HG03432 (cell line): Measurements from ENCODE around the gene TRAPPC5.
A peak's percentile ranks its signal among the peaks of the same experiment; 100 is the strongest.

ENCODE experiments used
- ATAC-seq: cut with Tn5 transposase; IDR thresholded peaks from one replicate; pipeline ENCODE4 v1.9.1; 2021; ENCODE audit warnings: mild to moderate bottlenecking, moderate library complexity; ENCODE audit not compliant: unreplicated experiment

TRAPPC5 gene

DNA sequence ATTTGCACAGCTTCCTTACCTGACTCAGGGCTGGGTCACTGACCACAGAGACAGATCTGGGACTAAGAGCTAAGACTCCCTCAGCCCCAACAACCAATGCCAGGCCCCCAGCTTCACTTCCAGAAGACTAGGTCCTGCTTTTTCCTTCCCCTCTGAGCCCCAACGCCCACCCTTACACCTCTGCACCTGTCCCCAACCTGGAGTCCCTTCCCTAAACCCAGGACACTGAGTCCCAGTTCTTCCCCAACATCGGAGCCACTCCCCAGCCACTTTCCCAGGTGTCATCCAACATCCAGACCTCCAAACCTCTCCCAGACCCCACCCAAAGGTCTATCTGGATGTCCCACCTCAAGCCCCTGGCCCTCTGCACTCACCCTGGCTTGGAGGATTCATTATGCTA is 18.4 kb downstream of the TRAPPC5 start:
- ATAC-seq: no peak

DNA sequence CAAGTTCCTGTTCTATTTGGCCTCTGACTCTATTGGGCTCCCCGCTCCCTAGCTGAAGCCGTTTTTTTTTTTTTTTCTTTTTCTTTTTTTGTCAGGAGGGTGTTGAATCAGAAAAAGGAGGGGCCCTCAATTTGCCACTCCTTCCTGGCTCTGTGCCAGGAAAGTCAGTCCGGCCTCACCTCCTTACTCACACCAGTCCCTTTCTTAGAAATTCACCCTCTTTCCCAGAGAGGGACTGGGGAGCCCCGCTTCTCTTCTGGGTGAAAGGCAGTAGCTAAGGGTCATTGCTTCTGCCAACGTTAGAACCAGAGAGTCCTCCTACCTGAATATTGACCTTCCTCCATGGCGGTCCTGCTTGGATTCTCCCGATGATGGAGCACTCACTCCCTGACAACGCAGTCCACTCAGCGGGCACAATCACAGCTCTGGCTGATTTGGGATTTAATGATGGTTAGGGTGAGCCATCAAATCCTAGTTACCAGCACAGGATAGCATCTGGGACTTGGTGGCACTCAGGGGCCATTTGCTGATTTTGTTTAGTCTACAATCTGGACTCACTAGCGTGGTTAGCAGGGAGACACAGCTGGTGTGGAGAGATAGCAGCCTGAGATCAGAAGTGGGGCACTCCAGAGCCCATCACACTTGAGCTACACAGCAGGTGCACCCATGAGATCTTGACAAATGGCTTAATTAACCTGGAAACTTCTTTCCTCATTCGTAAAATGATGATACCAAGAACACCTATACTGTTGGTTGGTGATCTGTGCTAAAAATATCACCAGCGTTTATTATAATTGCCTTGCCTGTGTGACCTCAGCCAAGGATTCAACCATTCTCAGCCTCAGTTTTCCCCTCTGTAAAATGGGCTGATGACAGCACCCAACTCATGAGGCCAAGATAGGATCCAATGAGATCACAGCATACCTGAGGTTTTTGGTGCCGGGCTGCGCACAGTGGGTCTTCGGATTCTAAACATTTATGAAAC is 19.1 kb downstream of the TRAPPC5 start:
- ATAC-seq: no peak

DNA sequence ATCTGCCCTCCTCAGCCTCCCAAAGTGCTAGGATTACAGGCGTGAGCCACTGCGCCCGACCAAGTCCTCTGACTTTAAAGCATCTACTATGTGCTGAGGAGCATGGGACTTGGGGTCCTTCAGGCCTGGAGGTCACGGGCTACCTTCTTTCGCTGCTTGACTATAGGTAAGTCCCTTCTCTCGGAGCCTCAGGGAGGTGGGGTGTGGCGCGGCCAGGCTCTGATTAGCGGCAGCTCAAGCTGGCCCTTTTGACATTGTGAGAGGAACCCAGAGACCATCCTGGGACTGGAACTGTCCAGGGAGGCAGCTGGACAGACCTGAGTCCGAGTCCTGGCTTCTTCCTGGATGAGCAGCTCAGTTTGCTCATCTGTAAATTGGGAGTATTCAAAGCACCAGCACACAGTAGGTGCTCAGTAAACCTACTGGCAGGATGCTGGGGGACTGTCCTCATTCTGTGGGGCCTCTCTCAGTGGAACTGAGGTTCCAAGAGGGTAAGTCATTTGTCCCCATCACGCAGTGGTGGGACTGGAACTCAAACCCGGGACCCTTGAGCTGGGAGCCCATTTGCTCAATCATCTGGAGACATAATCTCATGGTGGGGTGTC is 20.5 kb downstream of the TRAPPC5 start:
- ATAC-seq: no peak

DNA sequence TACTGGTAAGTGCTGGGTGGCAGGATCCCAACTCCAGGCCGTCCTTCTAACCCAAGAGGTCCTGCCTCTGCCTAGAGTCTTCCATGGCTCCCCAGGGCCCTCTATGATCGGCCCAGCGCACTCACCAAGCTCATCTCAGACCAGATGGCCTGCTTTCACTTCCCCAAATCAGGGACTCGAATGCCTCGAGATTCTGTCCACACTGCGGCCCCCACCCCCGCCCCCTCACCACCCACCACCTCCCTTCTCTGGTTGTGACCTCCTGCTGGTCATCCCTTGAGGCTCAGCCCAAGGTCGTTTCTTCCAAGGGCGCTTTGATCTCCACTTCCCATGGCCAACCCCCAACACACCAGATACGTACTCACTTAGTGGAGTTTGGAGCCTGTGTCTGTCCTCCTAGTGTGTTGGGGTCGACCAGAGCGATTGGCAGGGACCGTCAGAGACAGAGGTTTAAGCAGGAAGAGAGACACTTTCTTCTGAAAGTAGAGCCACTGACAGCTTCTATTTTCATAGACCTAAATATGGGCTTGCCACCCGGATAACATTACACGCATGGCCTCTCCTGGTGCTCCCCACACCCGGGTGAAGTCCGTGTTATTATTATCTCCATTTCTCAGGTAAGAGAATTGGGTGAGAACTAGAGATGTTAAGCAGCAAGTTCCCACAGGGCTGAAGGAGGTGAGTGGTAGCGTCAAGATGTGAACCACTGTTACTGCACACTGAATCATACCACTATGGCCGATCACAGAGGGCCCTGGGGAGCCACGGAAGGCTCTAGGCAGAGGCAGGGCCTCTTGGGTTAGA is 21.2 kb downstream of the TRAPPC5 start, which contains the start of gene FCER2:
TSS of gene FCER2 (minus strand) at position 478 of the 804 bp plus-strand sequence. CDS start 2,371 bp downstream, outside the sequence.
- ATAC-seq: peak; percentile 48

DNA sequence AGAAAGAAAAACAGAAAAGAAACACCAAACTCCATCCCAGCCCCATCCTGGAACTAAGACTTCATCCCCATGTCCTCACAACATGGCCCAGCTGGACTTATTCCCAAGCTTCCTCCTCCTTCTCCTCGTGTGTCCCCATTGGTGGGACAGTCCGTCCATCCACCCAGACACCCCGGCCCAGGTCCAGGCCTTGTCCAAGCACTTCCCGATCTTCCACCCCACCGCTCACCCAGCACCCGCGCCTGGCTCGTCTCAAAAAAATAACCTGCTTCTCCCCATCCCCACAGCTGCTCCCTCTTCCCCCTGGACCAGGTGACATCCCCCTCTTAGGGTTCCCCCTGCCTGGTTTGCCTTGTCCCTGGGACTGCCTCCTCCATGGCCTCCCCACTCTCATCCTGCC is 22.7 kb downstream of the TRAPPC5 start:
- no peak for ATAC-seq

DNA sequence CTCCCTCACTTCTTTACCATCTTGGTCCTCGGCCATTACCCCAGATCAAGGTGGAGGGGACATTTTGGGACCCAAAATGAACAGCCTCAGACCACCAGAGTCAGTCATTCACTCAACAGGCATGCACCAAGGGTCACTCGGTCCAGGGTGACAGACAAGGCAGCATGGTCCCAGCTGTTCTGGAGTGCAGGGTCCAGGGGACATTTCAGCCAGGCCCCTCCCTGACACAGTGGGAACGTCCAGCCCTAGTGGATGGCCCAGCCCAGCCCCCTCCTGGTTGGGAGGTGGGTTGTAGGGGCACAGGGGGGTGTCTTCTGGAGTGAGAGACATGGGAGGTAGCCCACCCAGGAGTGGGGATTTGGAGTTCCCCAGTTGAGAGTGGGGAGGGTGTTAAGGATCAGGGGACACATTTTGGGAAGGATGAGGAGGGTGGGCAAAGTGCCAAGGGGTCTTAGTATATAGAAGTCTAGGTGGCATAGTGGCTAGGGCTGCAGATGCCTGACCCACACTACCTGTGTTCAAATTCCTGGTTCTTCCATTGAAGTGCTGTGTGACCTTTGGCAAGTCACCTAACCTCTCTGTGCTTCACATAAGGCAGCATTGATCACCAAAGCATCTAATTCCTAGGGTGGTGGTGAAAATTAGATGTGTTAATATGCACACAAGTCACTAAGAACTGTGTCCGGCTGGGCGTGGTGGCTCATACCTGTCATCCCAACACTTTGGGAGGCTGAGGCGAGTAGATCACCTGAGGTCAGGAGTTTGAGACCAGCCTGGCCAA is 23.8 kb downstream of the TRAPPC5 start:
- ATAC-seq: no peak

DNA sequence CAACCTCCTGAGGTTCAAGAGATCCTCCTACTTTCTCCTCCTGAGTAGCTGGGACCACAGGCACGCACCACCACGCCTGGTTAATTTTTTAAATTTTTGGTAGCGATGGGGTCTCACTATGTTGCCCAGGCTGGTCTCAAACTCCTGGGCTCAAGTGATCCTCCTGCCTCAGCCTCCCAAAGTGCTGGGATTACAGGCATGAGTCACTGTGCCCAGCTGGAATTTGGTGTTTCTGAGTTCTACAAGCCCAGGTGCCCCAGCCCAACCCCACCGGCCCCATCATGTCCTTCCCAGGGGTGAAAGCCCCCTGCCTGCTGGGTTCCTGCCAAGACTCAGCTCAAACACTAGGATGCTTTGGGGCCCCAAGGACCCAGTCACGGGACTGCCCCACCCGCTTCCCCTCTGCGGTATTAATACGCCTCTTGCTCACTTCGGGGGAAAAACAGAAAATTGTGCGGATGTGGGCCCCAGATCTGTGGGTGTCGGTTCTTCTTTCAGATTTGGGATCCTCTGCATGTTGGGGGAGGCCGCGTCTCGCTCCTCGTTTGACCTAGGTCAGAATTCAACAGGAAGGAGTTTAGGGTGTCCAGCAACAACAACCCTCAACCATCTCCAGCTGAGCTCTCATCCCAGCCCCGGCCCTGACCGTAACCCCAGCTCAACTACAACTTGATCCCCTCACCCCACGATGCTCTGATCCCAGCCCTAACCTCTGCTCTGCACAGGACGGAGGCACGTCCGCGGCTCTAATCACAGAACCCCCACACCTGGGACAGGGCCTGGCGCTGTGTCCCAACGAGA is 25.0 kb downstream of the TRAPPC5 start:
- ATAC-seq: peak; percentile 47

DNA sequence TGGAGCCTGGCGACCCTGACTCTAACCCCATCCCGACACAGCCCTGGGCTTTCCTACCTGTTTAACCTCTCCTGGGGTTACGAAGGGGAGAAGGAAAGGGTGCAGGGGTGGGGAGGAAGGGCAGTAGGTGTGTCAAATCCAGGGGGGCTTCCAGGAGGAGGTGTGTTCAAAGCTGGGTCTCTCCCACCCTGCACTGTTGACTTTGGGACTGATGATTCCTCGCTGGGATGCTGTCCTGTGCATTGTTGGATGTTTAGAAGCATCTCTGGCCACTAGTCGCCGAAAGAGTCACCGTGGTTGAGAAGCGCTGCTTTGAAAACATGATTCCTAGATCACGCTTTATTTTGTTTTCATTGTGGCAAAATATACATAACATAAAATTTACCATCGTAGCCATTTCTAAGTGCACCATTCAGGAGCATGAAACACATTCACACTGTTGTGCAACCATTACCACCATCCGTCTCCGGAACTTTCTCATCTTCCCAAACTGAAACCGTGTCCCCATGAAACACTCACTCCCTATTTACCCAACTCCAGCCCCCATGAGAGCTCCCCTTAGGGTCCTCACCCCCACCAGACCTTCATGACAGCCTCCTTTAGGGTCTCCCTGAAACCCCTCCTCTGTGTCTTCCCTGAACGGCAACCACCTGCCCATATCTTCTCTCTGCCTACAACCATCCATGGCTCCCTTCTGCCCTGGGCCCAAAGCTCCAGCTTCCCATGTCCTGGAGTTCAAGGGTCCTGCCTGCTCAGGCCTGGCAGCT is 25.7 kb downstream of the TRAPPC5 start:
- no peak for ATAC-seq

DNA sequence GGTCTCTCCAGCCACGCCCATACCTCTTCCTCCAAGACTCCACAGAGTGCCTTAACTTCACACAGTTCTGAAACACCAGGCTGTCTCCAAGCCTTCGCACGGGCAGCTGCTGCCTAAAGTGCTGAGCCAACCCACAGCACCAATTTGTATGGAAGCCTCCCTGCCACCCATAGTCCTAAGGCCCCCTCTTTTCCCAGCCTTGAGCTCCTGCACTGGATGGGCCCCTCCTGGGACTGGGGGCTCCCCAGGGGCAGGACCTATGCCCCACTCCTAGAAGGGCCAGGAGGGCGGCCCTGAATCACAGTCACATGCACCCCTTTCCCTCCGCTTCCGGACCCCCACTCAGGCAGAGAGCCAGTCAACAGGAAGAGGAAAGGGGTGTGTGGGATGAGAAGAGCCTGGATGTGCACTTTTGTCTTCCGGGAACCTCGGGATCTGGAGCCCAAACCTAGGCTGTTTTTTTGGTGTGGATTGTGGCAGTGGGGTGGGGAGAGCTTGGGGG is 26.4 kb downstream of the TRAPPC5 start:
- no peak for ATAC-seq

DNA sequence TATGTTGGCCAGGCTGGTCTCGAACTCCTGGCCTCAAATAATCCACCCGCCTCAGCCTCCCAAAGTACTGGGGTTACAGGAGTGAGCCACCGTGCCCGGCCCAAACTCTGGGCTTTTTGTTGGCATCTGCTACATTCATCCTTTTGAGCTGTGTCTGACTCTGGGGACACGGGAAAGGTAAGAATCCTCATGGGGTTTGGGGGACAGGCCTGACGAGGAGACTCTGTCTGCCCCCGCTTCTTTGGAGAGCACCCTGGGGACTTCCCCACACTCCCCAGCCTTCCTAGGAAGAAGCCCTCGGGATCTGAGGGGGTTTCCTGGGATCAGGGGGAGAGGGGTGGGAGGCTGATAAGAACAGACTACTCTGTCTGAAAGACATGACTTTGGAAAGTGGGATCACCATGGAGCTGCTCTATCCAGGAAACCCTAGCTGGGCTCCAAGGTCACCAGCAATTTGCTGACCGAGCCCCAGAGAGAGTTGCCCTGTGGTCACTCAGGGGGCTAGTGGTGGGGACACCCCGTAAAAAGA is 29.4 kb downstream of the TRAPPC5 start:
- ATAC-seq: no peak

DNA sequence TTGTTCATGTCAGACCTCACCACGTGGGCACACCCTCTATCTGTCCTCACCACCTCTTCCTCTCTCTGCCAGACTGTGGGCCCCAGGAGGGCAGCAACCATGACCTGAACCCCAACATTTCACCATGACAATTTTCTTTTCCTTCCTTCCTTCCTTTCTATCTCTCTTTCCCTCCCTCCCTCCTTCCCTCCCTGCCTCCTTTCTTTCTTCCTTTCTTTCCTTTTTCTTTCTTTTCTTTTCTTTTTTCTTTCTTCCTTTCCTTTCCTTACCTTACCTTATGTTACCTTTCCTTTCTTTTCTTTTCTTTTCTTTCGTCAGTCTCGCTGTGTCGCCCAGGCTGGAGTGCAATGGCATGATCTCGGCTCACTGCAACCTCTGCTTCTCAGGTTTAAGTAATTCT is 30.0 kb downstream of the TRAPPC5 start:
- no peak for ATAC-seq

DNA sequence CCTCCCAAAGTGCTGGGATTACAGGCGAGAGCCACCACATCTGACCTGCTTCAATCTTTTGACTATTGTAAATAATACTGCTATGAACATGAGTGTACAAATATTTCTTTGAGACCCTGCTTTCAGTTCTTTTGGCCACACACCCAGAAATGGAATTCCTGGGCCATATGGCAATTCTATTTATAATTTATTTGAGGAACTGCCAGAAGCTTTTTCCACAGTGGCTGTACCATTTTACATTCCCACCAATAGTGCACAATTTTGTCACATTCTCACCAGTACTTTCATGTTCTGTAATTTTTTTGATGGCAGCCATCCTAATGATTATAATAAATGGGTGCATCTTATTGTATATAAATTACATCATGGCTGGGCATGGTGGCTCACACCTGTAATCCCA is 35.0 kb downstream of the TRAPPC5 start:
- no peak for ATAC-seq

DNA sequence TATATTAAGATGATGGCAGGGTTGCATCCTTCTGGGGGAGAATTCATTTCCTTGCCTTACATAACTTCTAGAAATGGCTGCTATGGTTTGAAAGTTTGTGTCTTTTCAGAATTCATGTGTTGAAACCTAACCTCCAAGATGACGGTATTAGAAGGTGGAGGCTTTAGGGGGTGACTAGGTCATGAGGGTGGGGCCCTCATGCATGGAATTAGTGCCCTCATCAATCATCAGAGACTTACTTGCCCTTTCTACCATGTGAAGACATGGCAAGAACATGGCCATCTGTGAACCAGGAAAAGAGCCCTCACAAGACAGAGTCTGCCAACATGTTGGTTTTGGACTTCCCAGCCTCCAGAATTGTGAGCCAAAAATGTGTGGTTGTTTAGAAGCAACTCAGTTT is 36.1 kb downstream of the TRAPPC5 start:
- ATAC-seq: no peak

DNA sequence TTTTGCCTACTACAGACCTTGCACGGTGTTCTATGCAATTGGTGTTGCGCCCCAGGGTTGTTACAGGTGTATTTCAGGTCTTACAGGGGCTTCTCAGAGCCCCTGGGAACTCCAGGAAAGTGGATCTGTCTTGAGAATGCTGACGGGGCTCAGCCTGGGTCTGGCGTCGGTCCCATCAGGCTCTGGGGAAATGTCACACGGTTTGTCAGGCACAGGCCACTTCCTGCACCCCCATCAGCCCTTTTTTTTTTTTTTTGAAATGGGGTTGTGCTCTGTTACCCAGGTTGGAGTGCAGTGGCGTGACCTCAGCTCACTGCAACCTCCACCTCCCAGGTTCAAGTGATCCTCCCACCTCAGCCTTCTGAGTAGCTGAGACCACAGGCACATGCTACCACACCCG is 38.0 kb downstream of the TRAPPC5 start:
- no peak for ATAC-seq

DNA sequence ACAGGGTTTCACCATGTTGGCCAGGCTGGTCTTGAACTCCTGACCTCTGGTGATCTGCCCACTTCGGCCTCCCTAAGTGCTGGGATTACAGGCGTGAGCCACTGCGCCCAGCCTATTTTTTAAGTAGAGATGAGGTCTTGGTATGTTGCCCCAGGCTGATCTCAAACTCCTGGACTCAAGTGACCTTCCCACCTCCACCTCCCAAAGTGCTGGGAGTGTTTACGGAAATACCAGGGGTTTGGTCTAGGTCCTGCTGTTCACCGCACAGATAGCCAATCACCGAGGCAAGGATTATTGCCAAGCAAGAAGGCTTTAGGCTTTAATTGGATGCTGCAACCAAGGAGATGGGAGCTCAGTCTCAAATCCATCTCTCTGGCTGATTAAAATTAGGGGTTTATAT is 39.7 kb downstream of the TRAPPC5 start:
- ATAC-seq: no peak

DNA sequence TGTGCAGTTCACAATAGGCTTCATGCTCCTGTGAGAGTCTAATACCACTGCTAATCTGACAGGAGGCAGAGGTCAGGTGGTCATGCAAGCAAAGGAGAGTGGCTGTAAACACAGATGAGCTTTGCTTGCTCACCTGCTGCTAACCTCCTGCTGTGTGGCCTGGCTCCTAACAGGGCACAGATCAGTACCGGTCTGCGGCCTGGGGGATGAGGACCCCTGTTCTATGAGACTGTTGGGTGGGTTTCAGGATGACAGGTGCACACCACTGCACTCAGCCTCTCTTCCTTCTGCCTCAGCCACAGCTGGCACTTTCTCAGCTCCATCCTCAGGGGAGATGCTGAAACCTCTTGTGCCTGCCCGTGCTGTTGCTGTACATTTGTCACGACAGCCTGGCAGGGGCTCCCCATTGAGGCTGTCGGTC is 41.6 kb downstream of the TRAPPC5 start:
- peak; percentile 55 for ATAC-seq

DNA sequence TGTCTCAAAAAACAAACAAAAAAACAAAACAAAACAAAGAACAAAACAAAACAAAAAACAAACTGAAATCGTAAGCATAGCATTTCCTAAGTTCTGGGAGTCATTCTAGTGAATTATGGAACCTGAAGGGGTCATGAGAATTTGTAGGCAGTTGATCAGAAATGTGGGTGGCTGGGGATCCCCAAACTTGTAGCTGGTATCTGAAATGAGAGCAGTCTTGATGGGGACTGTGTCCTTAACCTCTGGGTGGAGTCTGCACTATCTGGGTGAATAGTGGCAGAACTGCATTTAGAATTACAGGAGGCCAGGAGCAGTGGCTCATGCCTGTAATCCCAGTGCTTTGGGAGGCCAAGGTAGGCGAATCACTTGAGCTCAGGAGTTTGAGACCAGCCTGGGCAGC is 45.2 kb downstream of the TRAPPC5 start:
- ATAC-seq: no peak

DNA sequence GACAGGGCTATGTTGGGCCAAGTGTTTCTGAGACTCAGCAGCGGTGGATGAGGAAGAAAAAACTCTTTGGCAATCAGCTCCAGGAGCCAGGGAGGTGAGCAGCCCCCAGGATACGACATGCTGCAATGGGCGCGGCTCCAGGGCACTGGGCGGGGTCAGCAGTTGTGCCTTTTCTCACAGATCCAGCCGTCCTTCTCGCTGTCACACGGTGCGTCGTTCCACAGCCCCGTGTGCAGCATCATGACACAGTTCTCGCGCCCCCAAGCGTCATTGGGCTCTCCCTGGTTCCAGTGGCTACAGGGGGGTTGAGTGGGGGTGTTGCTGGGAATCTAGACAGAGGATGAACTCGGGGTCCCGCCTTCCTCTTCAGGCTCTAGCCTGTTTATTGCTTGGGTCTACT is 48.6 kb downstream of the TRAPPC5 start:
- no peak for ATAC-seq
